ENCODE data around the gene EHBP1.

EHBP1 gene

DNA sequence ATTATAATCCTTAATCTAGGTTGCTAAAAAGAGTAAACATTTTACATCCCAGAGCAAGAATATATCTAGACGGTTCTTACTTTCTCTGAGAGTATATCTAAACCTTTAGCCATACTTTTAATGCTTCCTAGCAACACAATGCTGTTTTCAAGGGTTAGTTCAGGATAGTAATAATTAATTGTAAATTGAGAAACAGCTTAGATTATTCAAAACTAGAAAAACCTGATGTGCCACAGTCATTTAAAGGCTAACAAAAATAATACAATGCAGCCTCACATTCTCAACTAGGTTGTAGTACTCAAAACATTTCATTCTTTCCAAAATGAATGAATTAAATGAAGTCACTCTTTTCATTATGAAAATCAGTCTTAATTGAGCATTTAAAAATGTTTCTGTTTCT lies 241.9 kb downstream of the EHBP1 start:
- no peak overlapping the region for H3K9ac ChIP-seq (ENCODE audit: insufficient read length, low read depth)
- no peak for DNase-seq (ENCODE audit: low read depth, low spot score)
- no peaks in the 10 kb centered on the region for H3K27me3 ChIP-seq (ENCODE audit: insufficient read depth, insufficient read length)
- no peak overlapping the region for H3K4me3 ChIP-seq (ENCODE audit: insufficient read length, low read depth)
- TF ChIP-seq ZNF274 (IDR thresholded peaks at IDR 0.05; ENCODE audit: low read depth, low read length) (no peak), SUZ12 (IDR thresholded peaks at IDR 0.05; ENCODE audit: extremely low read depth, insufficient read depth, insufficient read length) (no peak), YY1 (IDR thresholded peaks at IDR 0.05; ENCODE audit: insufficient read depth, insufficient read length) (no peak)
- H3K36me3 ChIP-seq (ENCODE audit: insufficient read depth, insufficient read length, low read length) = no peaks in the 10 kb centered on the region
- H3K4me1 ChIP-seq (ENCODE audit: insufficient read depth, insufficient read length) = no peaks in the 10 kb centered on the region
- H3K9me3 ChIP-seq (ENCODE audit: insufficient read depth, low read length) = no peaks in the 10 kb centered on the region

DNA sequence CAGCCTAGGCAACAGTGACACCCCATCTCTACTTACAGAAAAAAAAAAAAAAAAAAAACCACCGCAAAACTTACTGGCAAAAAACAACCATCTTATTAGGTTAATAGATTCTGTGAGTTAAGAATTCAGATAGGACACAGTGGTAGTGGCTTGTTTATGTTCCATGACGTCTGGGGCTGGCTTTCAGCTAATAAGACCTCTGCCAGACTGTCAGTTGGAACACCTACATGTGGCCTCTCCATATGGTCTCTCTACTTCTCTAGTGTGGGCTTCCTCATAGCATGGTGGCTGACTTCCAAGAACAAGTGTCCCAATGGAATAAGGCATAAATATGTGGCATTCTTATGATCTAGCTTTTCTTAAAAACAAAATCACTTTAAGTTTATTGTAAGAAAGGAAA lies 251.1 kb downstream of the EHBP1 start:
- Histone ChIP-seq H3K4me1 (ENCODE audit: insufficient read depth, insufficient read length) (no peaks in the 10 kb centered on the region), H3K36me3 (ENCODE audit: insufficient read depth, insufficient read length, low read length) (peaks cover 5% of the 10 kb centered on the region), H3K4me3 (ENCODE audit: insufficient read length, low read depth) (no peak overlapping the region), H3K27me3 (ENCODE audit: insufficient read depth, insufficient read length) (no peaks in the 10 kb centered on the region), H3K9ac (ENCODE audit: insufficient read length, low read depth) (no peak overlapping the region), H3K9me3 (ENCODE audit: insufficient read depth, low read length) (no peaks in the 10 kb centered on the region)
- TF ChIP-seq YY1 (IDR thresholded peaks at IDR 0.05; ENCODE audit: insufficient read depth, insufficient read length) (no peak), SUZ12 (IDR thresholded peaks at IDR 0.05; ENCODE audit: extremely low read depth, insufficient read depth, insufficient read length) (no peak), ZNF274 (IDR thresholded peaks at IDR 0.05; ENCODE audit: low read depth, low read length) (no peak)
- no peak for DNase-seq (ENCODE audit: low read depth, low spot score)

DNA sequence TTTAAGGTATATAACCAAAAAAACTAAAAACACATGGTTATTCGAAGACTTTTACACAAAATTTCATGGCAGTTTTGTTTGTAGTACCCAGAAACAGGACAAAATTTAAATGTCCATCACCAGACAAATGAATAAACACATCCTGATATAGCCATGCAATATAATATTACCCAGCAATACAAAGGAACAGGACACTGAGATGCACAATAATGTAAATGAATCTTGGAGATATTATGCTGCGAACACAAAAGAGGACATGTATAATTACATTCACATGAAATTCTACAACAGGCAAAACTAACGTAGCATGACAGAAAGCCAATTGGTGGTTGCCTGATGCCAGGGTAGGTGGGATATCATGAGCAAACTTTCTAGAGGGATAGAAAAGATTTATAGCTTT lies 252.7 kb downstream of the EHBP1 start:
- TF ChIP-seq SUZ12 (IDR thresholded peaks at IDR 0.05; ENCODE audit: extremely low read depth, insufficient read depth, insufficient read length) (no peak), ZNF274 (IDR thresholded peaks at IDR 0.05; ENCODE audit: low read depth, low read length) (no peak), YY1 (IDR thresholded peaks at IDR 0.05; ENCODE audit: insufficient read depth, insufficient read length) (no peak)
- no peak overlapping the region for H3K9ac ChIP-seq (ENCODE audit: insufficient read length, low read depth)
- H3K4me1 ChIP-seq (ENCODE audit: insufficient read depth, insufficient read length) = no peaks in the 10 kb centered on the region
- H3K9me3 ChIP-seq (ENCODE audit: insufficient read depth, low read length) = no peaks in the 10 kb centered on the region
- no peaks in the 10 kb centered on the region for H3K27me3 ChIP-seq (ENCODE audit: insufficient read depth, insufficient read length)
- peaks cover 5% of the 10 kb centered on the region for H3K36me3 ChIP-seq (ENCODE audit: insufficient read depth, insufficient read length, low read length)
- no peak for DNase-seq (ENCODE audit: low read depth, low spot score)
- no peak overlapping the region for H3K4me3 ChIP-seq (ENCODE audit: insufficient read length, low read depth)

DNA sequence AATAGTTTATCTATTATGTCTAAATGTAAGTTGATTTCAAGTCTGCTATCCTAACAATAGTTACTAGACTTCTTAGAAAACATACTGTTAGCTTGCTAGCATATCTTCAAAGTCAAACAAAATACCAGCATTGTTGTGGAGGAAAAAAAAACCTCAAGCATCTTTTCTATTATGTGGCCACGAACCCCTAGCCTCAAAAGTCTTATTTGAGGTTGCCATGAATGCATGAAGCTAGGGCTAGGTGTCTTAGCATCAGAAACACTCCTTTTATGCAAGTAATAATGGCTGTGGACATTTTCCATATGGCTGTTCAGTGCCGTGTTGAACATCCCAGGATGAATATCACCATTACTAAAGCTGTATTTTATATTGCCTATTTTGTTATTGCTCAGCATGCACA lies 258.5 kb downstream of the EHBP1 start:
- no peaks in the 10 kb centered on the region for H3K9me3 ChIP-seq (ENCODE audit: insufficient read depth, low read length)
- no peak overlapping the region for H3K9ac ChIP-seq (ENCODE audit: insufficient read length, low read depth)
- H3K4me1 ChIP-seq (ENCODE audit: insufficient read depth, insufficient read length) = no peaks in the 10 kb centered on the region
- no peak overlapping the region for H3K4me3 ChIP-seq (ENCODE audit: insufficient read length, low read depth)
- TF ChIP-seq ZNF274 (IDR thresholded peaks at IDR 0.05; ENCODE audit: low read depth, low read length) = no peak
- TF ChIP-seq SUZ12 (IDR thresholded peaks at IDR 0.05; ENCODE audit: extremely low read depth, insufficient read depth, insufficient read length) = no peak
- TF ChIP-seq YY1 (IDR thresholded peaks at IDR 0.05; ENCODE audit: insufficient read depth, insufficient read length) = no peak
- no peak for DNase-seq (ENCODE audit: low read depth, low spot score)
- H3K36me3 ChIP-seq (ENCODE audit: insufficient read depth, insufficient read length, low read length) = no peaks in the 10 kb centered on the region
- no peaks in the 10 kb centered on the region for H3K27me3 ChIP-seq (ENCODE audit: insufficient read depth, insufficient read length)

DNA sequence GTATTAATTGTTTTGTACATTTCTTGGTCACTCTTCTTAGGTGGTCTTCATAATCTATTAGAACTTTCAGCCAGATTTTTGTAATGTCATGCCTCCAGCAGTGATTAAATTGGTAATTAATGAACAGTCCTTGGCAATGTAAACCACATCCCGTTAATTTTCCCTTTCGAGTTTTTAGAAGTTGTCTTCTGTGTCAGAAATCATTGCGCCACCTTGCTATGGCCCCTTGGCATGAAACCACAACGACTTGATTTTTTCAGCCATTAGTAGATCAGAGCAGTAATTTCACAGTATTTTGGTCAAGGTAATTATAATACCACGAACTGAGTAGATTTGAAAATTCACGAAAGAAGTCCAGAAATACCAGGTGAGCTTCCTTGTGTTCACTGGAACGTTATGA lies 259.2 kb downstream of the EHBP1 start:
- no peak for TF ChIP-seq SUZ12 (IDR thresholded peaks at IDR 0.05; ENCODE audit: extremely low read depth, insufficient read depth, insufficient read length)
- no peak for TF ChIP-seq YY1 (IDR thresholded peaks at IDR 0.05; ENCODE audit: insufficient read depth, insufficient read length)
- TF ChIP-seq ZNF274 (IDR thresholded peaks at IDR 0.05; ENCODE audit: low read depth, low read length) = no peak

DNA sequence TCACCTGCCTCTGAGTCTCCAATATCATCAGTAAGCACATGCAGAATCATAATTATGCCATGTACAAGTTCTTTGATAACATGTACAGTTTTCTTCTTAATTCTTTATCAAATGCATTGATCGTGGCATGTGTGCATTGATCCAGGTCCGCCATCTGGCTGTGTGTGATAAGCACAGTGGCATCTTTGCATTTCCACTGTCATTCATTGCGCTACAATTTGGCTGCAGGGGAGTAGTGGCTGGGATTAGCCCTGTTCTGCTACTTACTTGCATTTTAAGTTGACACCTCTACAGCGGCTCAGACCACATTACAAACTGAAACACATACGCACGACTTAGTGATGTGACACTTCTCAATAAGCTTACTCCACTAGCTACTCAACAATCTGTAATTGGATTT lies 261.5 kb downstream of the EHBP1 start:
- Histone ChIP-seq H3K9ac (ENCODE audit: insufficient read length, low read depth) (no peak overlapping the region), H3K9me3 (ENCODE audit: insufficient read depth, low read length) (no peaks in the 10 kb centered on the region), H3K4me3 (ENCODE audit: insufficient read length, low read depth) (no peak overlapping the region), H3K4me1 (ENCODE audit: insufficient read depth, insufficient read length) (no peaks in the 10 kb centered on the region), H3K27me3 (ENCODE audit: insufficient read depth, insufficient read length) (no peaks in the 10 kb centered on the region), H3K36me3 (ENCODE audit: insufficient read depth, insufficient read length, low read length) (no peaks in the 10 kb centered on the region)
- TF ChIP-seq YY1 (IDR thresholded peaks at IDR 0.05; ENCODE audit: insufficient read depth, insufficient read length) (no peak), ZNF274 (IDR thresholded peaks at IDR 0.05; ENCODE audit: low read depth, low read length) (no peak), SUZ12 (IDR thresholded peaks at IDR 0.05; ENCODE audit: extremely low read depth, insufficient read depth, insufficient read length) (no peak)
- no peak for DNase-seq (ENCODE audit: low read depth, low spot score)

More for the DNA sequence above, 259.2 kb downstream of the EHBP1 start:
- Histone ChIP-seq H3K4me1 (ENCODE audit: insufficient read depth, insufficient read length) (no peaks in the 10 kb centered on the region), H3K36me3 (ENCODE audit: insufficient read depth, insufficient read length, low read length) (no peaks in the 10 kb centered on the region), H3K9ac (ENCODE audit: insufficient read length, low read depth) (no peak overlapping the region), H3K27me3 (ENCODE audit: insufficient read depth, insufficient read length) (no peaks in the 10 kb centered on the region), H3K4me3 (ENCODE audit: insufficient read length, low read depth) (no peak overlapping the region), H3K9me3 (ENCODE audit: insufficient read depth, low read length) (no peaks in the 10 kb centered on the region)
- no peak for DNase-seq (ENCODE audit: low read depth, low spot score)

DNA sequence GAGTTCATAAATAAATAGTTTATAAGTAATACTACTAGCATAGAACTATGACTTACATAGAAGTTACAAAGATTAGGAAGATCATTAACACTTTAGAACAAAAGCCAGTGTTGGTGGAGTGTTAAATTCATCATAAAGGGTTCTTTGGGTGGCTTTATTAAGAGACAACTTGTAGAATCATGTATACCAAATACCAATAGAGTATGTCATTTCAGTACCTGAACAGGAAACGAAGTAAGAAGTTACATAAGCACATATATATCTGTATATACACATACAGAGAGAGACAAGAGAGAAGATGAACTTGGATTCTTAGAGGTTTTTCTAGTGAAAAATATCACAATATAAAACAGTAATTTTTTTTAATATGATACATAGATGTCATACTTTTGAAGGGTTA lies 262.7 kb downstream of the EHBP1 start:
- H3K9me3 ChIP-seq (ENCODE audit: insufficient read depth, low read length) = no peaks in the 10 kb centered on the region
- H3K4me1 ChIP-seq (ENCODE audit: insufficient read depth, insufficient read length) = no peaks in the 10 kb centered on the region
- no peaks in the 10 kb centered on the region for H3K36me3 ChIP-seq (ENCODE audit: insufficient read depth, insufficient read length, low read length)
- no peak overlapping the region for H3K4me3 ChIP-seq (ENCODE audit: insufficient read length, low read depth)
- no peaks in the 10 kb centered on the region for H3K27me3 ChIP-seq (ENCODE audit: insufficient read depth, insufficient read length)
- DNase-seq (ENCODE audit: low read depth, low spot score) = no peak
- TF ChIP-seq YY1 (IDR thresholded peaks at IDR 0.05; ENCODE audit: insufficient read depth, insufficient read length) (no peak), SUZ12 (IDR thresholded peaks at IDR 0.05; ENCODE audit: extremely low read depth, insufficient read depth, insufficient read length) (no peak), ZNF274 (IDR thresholded peaks at IDR 0.05; ENCODE audit: low read depth, low read length) (no peak)
- H3K9ac ChIP-seq (ENCODE audit: insufficient read length, low read depth) = no peak overlapping the region

DNA sequence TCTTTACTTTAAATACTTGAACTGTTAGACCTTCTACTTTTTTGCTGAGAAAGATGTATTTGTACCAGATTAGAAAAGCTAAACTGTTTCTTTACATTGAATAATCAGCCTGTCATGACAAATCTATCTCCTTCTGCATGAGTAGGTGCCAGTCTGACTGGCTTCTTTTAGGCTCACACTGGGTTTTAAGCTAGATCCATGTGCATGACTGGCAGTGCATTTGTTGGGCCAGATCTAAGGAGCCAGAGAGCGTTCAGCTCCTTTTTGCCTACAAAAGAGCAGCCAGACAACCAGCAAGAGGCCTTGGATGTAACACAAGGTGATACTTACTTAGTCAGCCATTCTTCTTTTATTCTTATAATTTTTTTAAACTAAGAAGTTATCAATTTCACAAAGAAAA lies 263.2 kb downstream of the EHBP1 start:
- H3K9ac ChIP-seq (ENCODE audit: insufficient read length, low read depth) = no peak overlapping the region
- H3K36me3 ChIP-seq (ENCODE audit: insufficient read depth, insufficient read length, low read length) = no peaks in the 10 kb centered on the region
- no peak for DNase-seq (ENCODE audit: low read depth, low spot score)
- no peaks in the 10 kb centered on the region for H3K9me3 ChIP-seq (ENCODE audit: insufficient read depth, low read length)
- no peak for TF ChIP-seq YY1 (IDR thresholded peaks at IDR 0.05; ENCODE audit: insufficient read depth, insufficient read length)
- TF ChIP-seq SUZ12 (IDR thresholded peaks at IDR 0.05; ENCODE audit: extremely low read depth, insufficient read depth, insufficient read length) = no peak
- no peak for TF ChIP-seq ZNF274 (IDR thresholded peaks at IDR 0.05; ENCODE audit: low read depth, low read length)
- H3K4me1 ChIP-seq (ENCODE audit: insufficient read depth, insufficient read length) = no peaks in the 10 kb centered on the region
- no peak overlapping the region for H3K4me3 ChIP-seq (ENCODE audit: insufficient read length, low read depth)
- H3K27me3 ChIP-seq (ENCODE audit: insufficient read depth, insufficient read length) = no peaks in the 10 kb centered on the region
